Measurements from ENCODE around the gene PRAC1. TPM values are rescaled to one million over a fixed set of nuclear protein-coding genes. Genes with fewer than 3 reads are reported as not detected.
A peak's percentile ranks its signal among the peaks of the same experiment; 100 is the strongest.

The PRAC1 gene
- polyA plus RNA-seq (2013, experiment 1 of 2), result not detected
- polyA plus RNA-seq (2013, experiment 2 of 2), result not detected

- H3K4me3 ChIP-seq (ENCODE audit: extremely low read depth, insufficient read depth, low read length, poor library complexity, severe bottlenecking), result peak within 1 kb of the TSS; percentile 30
- H3K27ac ChIP-seq (ENCODE audit: low read depth, low read length, severe bottlenecking), result no peak within 1 kb of the TSS
- H3K9me3 ChIP-seq (ENCODE audit: control insufficient read depth, low read length), result no peaks in the 10 kb centered on the region
- H3K36me3 ChIP-seq (ENCODE audit: control insufficient read depth, insufficient read depth, low read length), result no peaks in the 10 kb centered on the region
- WGBS, 2 experiments (ENCODE audit: insufficient coverage in 2 of 2), result 42 to 44% methylated on average over 11 to 20 of the region's 21 CpGs
- peaks cover 24% of the 10 kb centered on the region for H3K4me1 ChIP-seq (ENCODE audit: control insufficient read depth, insufficient read depth, low read length, poor library complexity, severe bottlenecking)
Measured at GRCh38 chr17:48722201-48722907, at the start of gene PRAC1. Gene PRAC1, minus strand, starts transcription at chr17:48722518. Its CDS starts 126 bp downstream, at chr17:48722392.

GRCh38 chr17:48770954-48771353, 48.6 kb upstream of the PRAC1 start:
- no peaks in the 10 kb centered on the region for H3K9me3 ChIP-seq (ENCODE audit: control insufficient read depth, low read length)
- WGBS, 2 experiments (ENCODE audit: insufficient coverage in 2 of 2), result 70 to 90% methylated on average over 3 of the region's 3 CpGs
- no peak overlapping the region for H3K27ac ChIP-seq (ENCODE audit: low read depth, low read length, severe bottlenecking)
- H3K36me3 ChIP-seq (ENCODE audit: control insufficient read depth, insufficient read depth, low read length), result no peaks in the 10 kb centered on the region
- H3K4me3 ChIP-seq (ENCODE audit: extremely low read depth, insufficient read depth, low read length, poor library complexity, severe bottlenecking), result no peak overlapping the region
- no peaks in the 10 kb centered on the region for H3K4me1 ChIP-seq (ENCODE audit: control insufficient read depth, insufficient read depth, low read length, poor library complexity, severe bottlenecking)

GRCh38 chr17:48769009-48769675, 46.8 kb upstream of the PRAC1 start:
- no peak overlapping the region for H3K4me3 ChIP-seq (ENCODE audit: extremely low read depth, insufficient read depth, low read length, poor library complexity, severe bottlenecking)
- H3K9me3 ChIP-seq (ENCODE audit: control insufficient read depth, low read length), result no peaks in the 10 kb centered on the region
- H3K27ac ChIP-seq (ENCODE audit: low read depth, low read length, severe bottlenecking), result no peak overlapping the region
- H3K4me1 ChIP-seq (ENCODE audit: control insufficient read depth, insufficient read depth, low read length, poor library complexity, severe bottlenecking), result no peaks in the 10 kb centered on the region
- no peaks in the 10 kb centered on the region for H3K36me3 ChIP-seq (ENCODE audit: control insufficient read depth, insufficient read depth, low read length)
- WGBS, 2 experiments (ENCODE audit: insufficient coverage in 2 of 2), result 79 to 84% methylated on average over 4 of the region's 5 CpGs

GRCh38 chr17:48767263-48767774, 45.0 kb upstream of the PRAC1 start:
- H3K27ac ChIP-seq (ENCODE audit: low read depth, low read length, severe bottlenecking), result no peak overlapping the region
- H3K9me3 ChIP-seq (ENCODE audit: control insufficient read depth, low read length), result no peaks in the 10 kb centered on the region
- H3K4me3 ChIP-seq (ENCODE audit: extremely low read depth, insufficient read depth, low read length, poor library complexity, severe bottlenecking), result no peak overlapping the region
- H3K36me3 ChIP-seq (ENCODE audit: control insufficient read depth, insufficient read depth, low read length), result no peaks in the 10 kb centered on the region
- 90 to 92% methylated on average over 3 to 4 of the region's 4 CpGs for WGBS, 2 experiments (ENCODE audit: insufficient coverage in 2 of 2)
- no peaks in the 10 kb centered on the region for H3K4me1 ChIP-seq (ENCODE audit: control insufficient read depth, insufficient read depth, low read length, poor library complexity, severe bottlenecking)

GRCh38 chr17:48761114-48761513, 38.8 kb upstream of the PRAC1 start:
- H3K27ac ChIP-seq (ENCODE audit: low read depth, low read length, severe bottlenecking), result no peak overlapping the region
- H3K36me3 ChIP-seq (ENCODE audit: control insufficient read depth, insufficient read depth, low read length), result no peaks in the 10 kb centered on the region
- no peak overlapping the region for H3K4me3 ChIP-seq (ENCODE audit: extremely low read depth, insufficient read depth, low read length, poor library complexity, severe bottlenecking)
- H3K4me1 ChIP-seq (ENCODE audit: control insufficient read depth, insufficient read depth, low read length, poor library complexity, severe bottlenecking), result no peaks in the 10 kb centered on the region
- 68 to 89% methylated on average over 3 to 6 of the region's 6 CpGs for WGBS, 2 experiments (ENCODE audit: insufficient coverage in 2 of 2)
- H3K9me3 ChIP-seq (ENCODE audit: control insufficient read depth, low read length), result no peaks in the 10 kb centered on the region

- Histone ChIP-seq H3K9me3 (ENCODE audit: control insufficient read depth, low read length) (no peaks in the 10 kb centered on the region), H3K36me3 (ENCODE audit: control insufficient read depth, insufficient read depth, low read length) (no peaks in the 10 kb centered on the region), H3K4me1 (ENCODE audit: control insufficient read depth, insufficient read depth, low read length, poor library complexity, severe bottlenecking) (no peaks in the 10 kb centered on the region), H3K27ac (ENCODE audit: low read depth, low read length, severe bottlenecking) (no peak overlapping the region), H3K4me3 (ENCODE audit: extremely low read depth, insufficient read depth, low read length, poor library complexity, severe bottlenecking) (no peak overlapping the region)
- 68 to 90% methylated on average over 3 of the region's 4 CpGs for WGBS, 2 experiments (ENCODE audit: insufficient coverage in 2 of 2)
Measured at GRCh38 chr17:48760411-48760810, 38.1 kb upstream of the PRAC1 start.

- H3K4me3 ChIP-seq (ENCODE audit: extremely low read depth, insufficient read depth, low read length, poor library complexity, severe bottlenecking), result no peak overlapping the region
Measured at GRCh38 chr17:48759288-48759687, 37.0 kb upstream of the PRAC1 start.

GRCh38 chr17:48757524-48757961, 35.2 kb upstream of the PRAC1 start:
- Histone ChIP-seq H3K27ac (ENCODE audit: low read depth, low read length, severe bottlenecking) (no peak overlapping the region), H3K9me3 (ENCODE audit: control insufficient read depth, low read length) (no peaks in the 10 kb centered on the region), H3K4me1 (ENCODE audit: control insufficient read depth, insufficient read depth, low read length, poor library complexity, severe bottlenecking) (peaks cover 14% of the 10 kb centered on the region), H3K36me3 (ENCODE audit: control insufficient read depth, insufficient read depth, low read length) (no peaks in the 10 kb centered on the region), H3K4me3 (ENCODE audit: extremely low read depth, insufficient read depth, low read length, poor library complexity, severe bottlenecking) (no peak overlapping the region)
- 80 to 85% methylated on average over 1 to 2 of the region's 2 CpGs for WGBS, 2 experiments (ENCODE audit: insufficient coverage in 2 of 2)

More at GRCh38 chr17:48759288-48759687, 37.0 kb upstream of the PRAC1 start:
- no peaks in the 10 kb centered on the region for H3K36me3 ChIP-seq (ENCODE audit: control insufficient read depth, insufficient read depth, low read length)
- peaks cover 1% of the 10 kb centered on the region for H3K4me1 ChIP-seq (ENCODE audit: control insufficient read depth, insufficient read depth, low read length, poor library complexity, severe bottlenecking)
- no peak overlapping the region for H3K27ac ChIP-seq (ENCODE audit: low read depth, low read length, severe bottlenecking)
- no peaks in the 10 kb centered on the region for H3K9me3 ChIP-seq (ENCODE audit: control insufficient read depth, low read length)

GRCh38 chr17:48756830-48757251, 34.5 kb upstream of the PRAC1 start:
- Histone ChIP-seq H3K4me1 (ENCODE audit: control insufficient read depth, insufficient read depth, low read length, poor library complexity, severe bottlenecking) (peaks cover 14% of the 10 kb centered on the region), H3K9me3 (ENCODE audit: control insufficient read depth, low read length) (no peaks in the 10 kb centered on the region), H3K4me3 (ENCODE audit: extremely low read depth, insufficient read depth, low read length, poor library complexity, severe bottlenecking) (no peak overlapping the region), H3K27ac (ENCODE audit: low read depth, low read length, severe bottlenecking) (no peak overlapping the region), H3K36me3 (ENCODE audit: control insufficient read depth, insufficient read depth, low read length) (no peaks in the 10 kb centered on the region)
- 72 to 88% methylated on average over 3 of the region's 3 CpGs for WGBS, 2 experiments (ENCODE audit: insufficient coverage in 2 of 2)

- 48% methylated on average over 6 of the region's 8 CpGs; no CpG with 5 or more reads in 1 of the 2 experiments for WGBS, 2 experiments (ENCODE audit: insufficient coverage in 2 of 2)
- Histone ChIP-seq H3K4me1 (ENCODE audit: control insufficient read depth, insufficient read depth, low read length, poor library complexity, severe bottlenecking) (peaks cover 14% of the 10 kb centered on the region), H3K9me3 (ENCODE audit: control insufficient read depth, low read length) (no peaks in the 10 kb centered on the region), H3K36me3 (ENCODE audit: control insufficient read depth, insufficient read depth, low read length) (no peaks in the 10 kb centered on the region), H3K4me3 (ENCODE audit: extremely low read depth, insufficient read depth, low read length, poor library complexity, severe bottlenecking) (no peak overlapping the region), H3K27ac (ENCODE audit: low read depth, low read length, severe bottlenecking) (no peak overlapping the region)
Measured at GRCh38 chr17:48755356-48755755, 33.0 kb upstream of the PRAC1 start.

All from mesodermal cell (in vitro differentiated cells).